PFSK-1 (cell line): Measurements from ENCODE around the gene SLC43A3.

Source experiments
- FOXP2 ChIP-seq: optimal IDR thresholded peaks from 2 replicates; pipeline ENCODE3; 2011; ENCODE audit warnings: borderline replicate concordance, control low read depth, inconsistent platforms; ENCODE audit not compliant: insufficient read depth; ENCODE audit errors: extremely low read length, extremely low read depth
- POLR2AphosphoS5 ChIP-seq: IDR thresholded peaks from 2 replicates; pipeline ENCODE4 v1.6.1; 2012; ENCODE audit warnings: low read depth, mild to moderate bottlenecking, control low read depth, low read length, moderate library complexity
- SIN3A ChIP-seq: IDR thresholded peaks from 2 replicates; pipeline ENCODE4 v1.6.1; 2012; ENCODE audit warnings: mild to moderate bottlenecking, low read length, moderate library complexity, borderline replicate concordance; ENCODE audit not compliant: insufficient read depth
- TAF1 ChIP-seq: IDR thresholded peaks from 2 replicates; pipeline ENCODE4 v1.6.1; 2012; ENCODE audit warnings: low read length, control low read depth, borderline replicate concordance; ENCODE audit not compliant: insufficient read depth
- TF ChIP-seq, protein P1 (sequence below), 2 experiments: IDR thresholded peaks; 2 replicates each; pipeline versions ENCODE4 v1.6.1 to v1.8.0; 2011 to 2012; ENCODE audit warnings: low read depth in 2 of 2, low read length in 2 of 2, control low read depth in 1 of 2, inconsistent platforms in 1 of 2, mild to moderate bottlenecking in 1 of 2, moderate library complexity in 1 of 2; ENCODE audit not compliant: insufficient read depth in 1 of 2

SLC43A3 gene

DNA sequence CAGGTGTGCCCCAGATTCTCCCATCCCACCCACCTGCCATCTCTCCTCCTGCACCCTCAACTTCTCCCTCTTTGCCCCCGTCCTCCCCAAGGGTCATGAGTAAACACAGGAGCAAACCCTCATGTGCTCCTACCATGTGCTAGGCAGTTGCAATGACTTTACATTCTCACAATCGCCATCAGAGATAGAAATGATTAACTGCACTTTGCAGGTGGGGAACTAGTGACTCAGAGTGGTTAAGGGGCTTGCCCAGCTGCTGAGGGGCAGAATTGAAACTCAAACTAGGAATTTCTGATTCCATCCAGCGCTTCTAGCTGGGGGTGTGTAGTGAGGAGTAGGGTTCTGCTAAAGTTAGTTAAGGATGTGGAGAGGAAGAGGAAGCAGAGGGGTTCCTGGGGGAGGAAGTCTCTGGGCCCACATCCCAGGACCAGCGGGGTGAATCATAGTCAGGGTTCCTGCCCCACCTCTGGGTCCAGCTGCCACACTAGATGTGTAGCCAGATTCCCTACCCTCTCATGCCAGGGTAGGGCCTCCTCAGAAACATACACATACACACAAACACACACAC is 20.5 kb downstream of the SLC43A3 start:
- no peak for TF ChIP-seq TAF1
- TF ChIP-seq SIN3A: no peak
- TF ChIP-seq FOXP2: no peak
- TF ChIP-seq, protein P1, sequence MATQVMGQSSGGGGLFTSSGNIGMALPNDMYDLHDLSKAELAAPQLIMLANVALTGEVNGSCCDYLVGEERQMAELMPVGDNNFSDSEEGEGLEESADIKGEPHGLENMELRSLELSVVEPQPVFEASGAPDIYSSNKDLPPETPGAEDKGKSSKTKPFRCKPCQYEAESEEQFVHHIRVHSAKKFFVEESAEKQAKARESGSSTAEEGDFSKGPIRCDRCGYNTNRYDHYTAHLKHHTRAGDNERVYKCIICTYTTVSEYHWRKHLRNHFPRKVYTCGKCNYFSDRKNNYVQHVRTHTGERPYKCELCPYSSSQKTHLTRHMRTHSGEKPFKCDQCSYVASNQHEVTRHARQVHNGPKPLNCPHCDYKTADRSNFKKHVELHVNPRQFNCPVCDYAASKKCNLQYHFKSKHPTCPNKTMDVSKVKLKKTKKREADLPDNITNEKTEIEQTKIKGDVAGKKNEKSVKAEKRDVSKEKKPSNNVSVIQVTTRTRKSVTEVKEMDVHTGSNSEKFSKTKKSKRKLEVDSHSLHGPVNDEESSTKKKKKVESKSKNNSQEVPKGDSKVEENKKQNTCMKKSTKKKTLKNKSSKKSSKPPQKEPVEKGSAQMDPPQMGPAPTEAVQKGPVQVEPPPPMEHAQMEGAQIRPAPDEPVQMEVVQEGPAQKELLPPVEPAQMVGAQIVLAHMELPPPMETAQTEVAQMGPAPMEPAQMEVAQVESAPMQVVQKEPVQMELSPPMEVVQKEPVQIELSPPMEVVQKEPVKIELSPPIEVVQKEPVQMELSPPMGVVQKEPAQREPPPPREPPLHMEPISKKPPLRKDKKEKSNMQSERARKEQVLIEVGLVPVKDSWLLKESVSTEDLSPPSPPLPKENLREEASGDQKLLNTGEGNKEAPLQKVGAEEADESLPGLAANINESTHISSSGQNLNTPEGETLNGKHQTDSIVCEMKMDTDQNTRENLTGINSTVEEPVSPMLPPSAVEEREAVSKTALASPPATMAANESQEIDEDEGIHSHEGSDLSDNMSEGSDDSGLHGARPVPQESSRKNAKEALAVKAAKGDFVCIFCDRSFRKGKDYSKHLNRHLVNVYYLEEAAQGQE (IDR thresholded peaks at IDR 0.05; ENCODE audit: insufficient read depth in 1 of 2, low read depth in 2 of 2, low read length in 2 of 2): no peak

DNA sequence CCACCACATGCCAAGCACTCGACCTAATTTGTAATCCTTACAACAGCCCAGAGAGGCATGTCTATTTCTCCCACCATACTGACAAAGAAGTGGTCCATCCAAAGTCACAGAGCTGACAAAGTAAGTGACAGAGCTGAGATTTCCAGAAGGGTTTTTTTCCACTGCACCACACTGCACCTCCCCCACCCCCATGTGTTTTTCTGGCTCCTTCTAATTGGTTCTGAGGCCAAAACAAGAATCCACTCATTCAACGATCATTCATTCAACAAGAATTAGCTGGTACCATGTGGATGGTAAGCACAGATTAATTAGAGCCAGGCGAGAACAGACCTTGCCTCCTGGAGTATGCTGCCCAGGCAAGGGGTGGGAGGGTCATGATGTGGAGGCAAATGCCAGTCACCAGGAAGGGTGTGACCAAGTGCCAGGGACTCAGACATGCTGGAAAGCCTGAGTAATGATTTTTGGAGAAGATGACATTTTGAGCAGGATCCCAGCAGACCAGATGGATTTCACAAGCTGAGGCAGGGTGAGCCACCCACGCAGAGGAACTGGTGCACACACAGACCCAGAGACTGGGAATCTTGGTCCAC is 21.6 kb downstream of the SLC43A3 start:
- TF ChIP-seq SIN3A (no peak), TAF1 (no peak), POLR2AphosphoS5 (no peak), FOXP2 (no peak)
- TF ChIP-seq, protein P1 (IDR thresholded peaks at IDR 0.05; ENCODE audit: insufficient read depth in 1 of 2, low read depth in 2 of 2, low read length in 2 of 2): no peak

DNA sequence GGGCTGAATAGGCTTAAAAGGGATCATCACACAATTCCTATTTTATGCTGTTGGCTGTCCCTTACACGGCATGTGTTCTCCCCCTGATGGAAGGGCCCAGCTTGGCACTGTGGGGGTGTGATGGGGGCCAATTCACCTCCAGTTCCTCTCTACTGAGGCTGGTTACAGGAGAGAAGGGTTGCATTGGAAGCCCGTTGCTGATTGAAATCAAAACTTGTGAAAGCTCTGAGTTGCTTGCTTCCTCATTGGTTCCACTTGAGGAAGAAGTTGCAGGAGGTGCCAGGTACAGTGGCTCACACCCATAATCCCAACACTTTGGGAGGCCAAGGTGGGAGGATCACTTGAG is 23.1 kb downstream of the SLC43A3 start:
- no peak for TF ChIP-seq POLR2AphosphoS5
- TF ChIP-seq, protein P1 (IDR thresholded peaks at IDR 0.05; ENCODE audit: insufficient read depth in 1 of 2, low read depth in 2 of 2, low read length in 2 of 2): no peak
- no peak for TF ChIP-seq FOXP2
- TF ChIP-seq TAF1: no peak

DNA sequence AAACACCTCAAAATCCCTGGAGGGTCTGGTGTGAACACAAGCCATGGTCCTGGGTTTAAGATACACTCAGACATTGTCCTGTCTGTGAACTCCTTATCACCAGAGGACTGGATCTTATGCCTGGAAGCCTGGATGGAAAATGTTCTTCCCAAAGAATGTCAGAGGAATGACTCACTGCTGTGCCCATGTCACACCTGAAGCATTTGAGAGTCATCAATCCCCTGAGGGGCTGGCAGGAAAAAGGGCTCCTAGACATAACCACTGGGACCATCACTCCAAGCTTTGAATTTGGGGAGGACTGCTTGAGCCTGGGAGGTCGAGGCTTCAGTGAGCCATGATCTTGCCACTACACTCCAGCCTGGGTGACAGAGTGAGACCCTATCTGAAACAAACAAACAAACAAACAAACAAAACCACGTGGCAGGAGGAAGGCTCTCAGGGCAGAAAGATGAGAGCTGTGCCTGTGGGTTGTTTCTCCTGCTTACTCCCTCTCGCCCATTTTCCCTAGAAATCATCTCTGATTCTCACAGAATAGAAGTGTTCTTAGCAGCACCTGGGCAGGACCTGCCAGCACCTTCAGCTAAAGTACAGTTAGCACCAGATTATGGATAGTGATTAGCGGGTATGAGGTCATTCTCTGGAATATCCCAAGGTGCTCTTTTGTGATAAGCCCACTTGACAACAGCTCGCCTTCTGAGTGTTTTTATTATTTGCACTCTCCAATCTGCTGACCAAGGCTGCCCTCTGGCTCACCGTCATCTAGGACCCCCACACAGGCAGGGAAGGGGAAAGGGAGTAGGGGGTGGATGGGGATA is 24.5 kb downstream of the SLC43A3 start:
- TF ChIP-seq FOXP2 (no peak), SIN3A (no peak), POLR2AphosphoS5 (no peak), TAF1 (no peak)
- TF ChIP-seq, protein P1 (IDR thresholded peaks at IDR 0.05; ENCODE audit: insufficient read depth in 1 of 2, low read depth in 2 of 2, low read length in 2 of 2): no peak
